COLO668 (cell line): ENCODE measurements around the gene SLX9.
"Not testable (repeated sequence)": the region's sequence is repeated elsewhere in the genome, so short reads cannot be mapped to it uniquely, and the experiment has no call there.

Source experiments
- DNase-seq: peaks from one replicate; lab custom pipeline; 2025; ENCODE audit not compliant: unreplicated experiment; lab: John Stamatoyannopoulos, UW

SLX9 gene

DNA sequence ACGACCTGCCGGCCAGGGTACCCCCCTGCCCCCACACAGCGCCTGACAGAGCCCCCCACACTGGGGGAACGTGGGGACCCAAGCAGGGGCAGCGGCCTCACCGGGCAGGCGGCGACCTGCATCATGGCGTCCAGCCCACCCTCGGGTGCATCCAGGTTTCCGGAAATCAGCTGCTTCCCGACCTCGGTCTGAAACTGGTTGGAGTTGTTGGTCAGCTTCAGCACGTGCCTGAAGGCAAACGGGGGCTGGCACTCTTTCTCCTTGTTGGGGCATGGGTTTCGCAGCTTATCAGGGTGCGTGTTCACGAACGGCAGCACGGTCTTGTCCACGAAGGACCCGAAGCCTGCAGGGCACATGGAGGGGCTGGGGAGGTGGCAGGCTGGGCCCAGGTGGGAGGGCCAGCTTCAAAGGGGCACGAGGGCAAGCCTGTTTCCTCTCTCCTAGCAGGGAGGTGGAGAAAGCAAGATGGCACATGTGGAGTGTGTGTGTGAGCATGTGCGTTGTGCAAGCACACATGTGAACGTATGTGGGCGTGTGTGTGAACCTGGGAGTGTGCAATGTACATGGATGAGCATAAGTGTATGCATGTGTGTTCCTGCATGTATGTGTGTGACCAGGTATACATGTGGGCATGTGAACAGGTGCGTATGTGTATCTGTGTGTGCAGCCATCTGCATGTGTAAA lies 38.3 kb upstream of the SLX9 start:
- DNase-seq = no peak

DNA sequence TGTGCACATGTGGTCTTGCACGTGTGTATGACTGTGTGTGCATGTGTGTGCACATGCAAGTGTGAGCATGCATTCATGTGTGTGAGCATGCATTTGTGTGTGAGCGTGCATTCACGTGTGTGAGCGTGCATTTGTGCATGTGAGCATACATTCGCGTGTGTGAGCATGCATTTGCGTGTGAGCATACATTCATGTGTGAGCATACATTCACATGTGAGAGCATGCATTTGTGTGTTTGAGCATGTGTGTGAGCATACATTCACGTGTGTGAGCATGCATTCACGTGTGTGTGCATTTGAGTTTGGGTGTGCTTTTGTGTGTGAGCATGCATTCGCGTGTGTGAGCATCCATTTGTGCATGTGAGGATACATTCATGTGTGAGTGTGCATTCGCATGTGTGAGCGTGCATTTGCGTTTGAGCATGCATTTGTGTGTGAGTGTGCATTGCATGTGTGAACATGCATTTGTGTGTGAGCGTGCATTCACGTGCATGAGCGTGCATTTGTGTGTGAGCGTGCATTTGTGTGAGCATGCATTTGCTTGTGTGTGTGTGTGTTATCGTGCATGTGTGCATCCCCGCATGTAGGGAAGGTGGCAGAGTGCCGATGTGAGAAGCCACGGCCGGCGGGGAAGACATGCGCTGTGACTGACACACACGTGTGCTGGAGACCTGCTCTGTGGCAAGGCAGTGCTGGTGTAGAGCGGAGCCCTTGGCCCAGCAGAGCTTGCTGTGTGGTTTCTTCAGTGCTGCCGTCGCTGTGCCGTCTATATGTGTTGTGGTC lies 37.4 kb upstream of the SLX9 start:
- no peak for DNase-seq

GRCh38 chr21:44903050-44903685 lies 36.7 kb upstream of the SLX9 start:
- DNase-seq = no peak

GRCh38 chr21:44903689-44904088 lies 36.1 kb upstream of the SLX9 start:
- DNase-seq = no peak

- no peak for DNase-seq
Measured at GRCh38 chr21:44904141-44904923, 35.5 kb upstream of the SLX9 start.

- no peak for DNase-seq
Measured at GRCh38 chr21:44905016-44905727, 34.7 kb upstream of the SLX9 start.

- no peak for DNase-seq
Measured at GRCh38 chr21:44905728-44906090, 34.1 kb upstream of the SLX9 start.

- no peak for DNase-seq
Measured at GRCh38 chr21:44907225-44907965, 32.4 kb upstream of the SLX9 start.

DNA sequence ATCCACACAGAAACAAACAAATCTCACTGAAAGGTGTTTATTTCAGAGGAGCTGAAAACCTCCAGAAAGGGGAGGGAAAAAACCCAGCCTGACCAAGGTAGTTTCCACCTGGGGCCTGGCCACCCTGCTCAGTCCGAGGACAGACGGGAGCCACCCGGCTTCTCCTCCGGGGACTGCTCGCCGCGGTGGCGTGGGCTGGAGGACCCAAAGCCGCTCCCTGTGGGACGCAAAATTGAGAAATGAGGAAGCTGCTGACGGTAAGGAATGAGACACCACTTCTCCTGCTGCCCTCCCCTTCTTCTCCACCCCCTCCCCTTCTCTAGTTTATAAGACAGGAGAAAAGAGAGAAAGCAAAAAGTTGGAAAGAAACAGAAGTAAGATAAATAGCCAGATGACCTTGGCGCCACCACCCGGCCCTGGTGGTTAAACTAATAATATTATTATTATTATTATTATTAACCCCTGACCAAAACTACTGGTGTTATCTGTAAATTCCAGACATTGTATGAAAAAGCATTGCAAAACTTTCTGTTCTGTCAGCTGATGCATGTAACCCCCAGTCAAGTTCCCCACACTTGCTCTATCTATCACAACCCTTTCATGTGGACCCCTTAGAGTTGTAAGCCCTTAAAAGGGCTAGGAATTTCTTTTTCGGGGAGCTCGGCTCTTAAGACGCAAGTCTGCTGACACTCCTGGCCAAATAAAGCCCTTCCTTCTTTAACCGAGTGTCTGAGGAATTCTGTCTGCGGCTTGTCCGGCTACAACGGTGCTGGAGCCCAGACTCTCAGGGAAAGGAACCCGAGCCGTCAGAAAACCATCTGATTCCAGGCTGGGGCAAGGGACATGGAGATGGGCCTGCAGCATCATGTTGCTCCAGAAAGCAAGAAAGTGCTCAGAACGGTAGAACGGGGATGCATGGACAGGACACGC lies 31.6 kb upstream of the SLX9 start:
- DNase-seq = no peak

DNA sequence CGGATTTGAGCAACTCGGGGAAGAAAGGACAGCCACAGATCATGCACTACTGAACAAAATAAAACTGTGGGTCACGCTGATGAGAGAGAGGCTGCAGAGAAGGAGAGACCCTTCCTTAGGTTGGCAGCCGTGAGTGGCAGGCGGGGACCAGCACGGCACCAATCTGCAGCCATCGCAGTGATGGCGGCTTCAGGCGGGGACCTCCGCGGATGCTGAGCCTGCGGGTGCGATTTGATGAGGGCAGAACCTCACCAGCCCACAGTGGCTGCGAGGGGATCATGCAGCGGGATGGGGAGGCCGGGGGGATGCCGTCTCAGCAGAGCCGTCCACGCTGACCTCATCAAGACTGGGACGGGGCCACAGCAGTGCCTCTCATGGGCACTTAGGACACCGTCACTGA lies 30.9 kb upstream of the SLX9 start:
- DNase-seq = no peak

DNA sequence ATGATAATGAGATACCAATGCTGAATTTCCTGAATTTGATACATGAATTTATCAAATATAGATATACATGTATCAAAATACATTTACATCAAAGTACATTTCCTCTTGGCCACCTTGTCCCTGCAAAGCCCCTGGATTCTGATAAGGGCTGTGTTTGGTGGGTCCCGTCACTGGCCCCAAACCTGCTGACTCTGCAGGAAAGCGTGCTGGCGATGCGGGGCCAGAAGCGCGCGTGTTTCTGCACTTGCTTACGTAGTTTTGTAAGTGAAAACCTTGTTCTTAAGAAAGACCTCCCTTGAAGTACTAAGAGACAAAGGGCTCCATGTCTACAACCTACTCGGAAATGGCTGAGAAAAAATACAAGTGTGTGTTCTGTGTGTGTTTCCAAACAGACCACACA lies 30.1 kb upstream of the SLX9 start:
- DNase-seq = no peak

DNA sequence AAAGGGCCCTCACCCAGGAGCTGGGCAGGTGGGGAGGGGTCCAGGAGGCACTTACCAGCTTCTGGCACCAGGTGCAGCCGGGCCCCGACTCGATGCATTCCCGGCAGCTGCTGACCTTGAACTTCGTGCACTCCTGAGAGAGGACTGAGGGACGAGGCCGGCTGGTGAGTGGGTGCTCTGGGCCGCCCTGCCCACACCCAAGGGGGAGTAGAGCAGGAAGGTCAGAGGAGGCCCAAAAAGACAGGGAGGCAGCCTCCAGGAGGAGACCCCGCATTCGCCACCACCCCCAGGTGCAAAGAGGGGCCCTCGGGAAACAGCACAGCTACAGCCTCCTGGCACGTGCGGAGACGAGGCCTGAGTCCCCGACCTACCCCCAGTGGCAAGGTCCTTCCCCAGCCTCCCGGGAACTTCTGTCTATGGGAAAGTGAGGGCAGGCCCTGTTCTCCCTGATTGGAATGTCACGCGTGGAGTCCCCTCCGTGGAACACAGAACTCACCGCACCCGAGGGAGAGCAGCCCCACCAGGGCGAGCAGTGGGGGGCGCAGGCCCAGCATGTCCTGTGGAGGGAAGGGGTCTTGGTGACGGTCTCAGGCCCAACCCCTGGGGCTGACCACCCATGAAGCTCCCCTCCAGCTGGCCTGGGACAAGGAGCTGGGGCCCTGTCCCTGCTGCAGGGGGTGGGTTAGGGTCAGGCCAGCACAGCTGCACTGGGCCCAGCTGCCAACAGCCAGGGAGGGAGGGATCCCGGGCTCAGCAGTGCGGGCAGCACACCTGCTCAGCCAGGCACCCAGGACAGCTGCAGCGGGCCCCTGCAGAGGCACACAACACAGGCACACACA lies 29.4 kb upstream of the SLX9 start:
- peak; percentile 56 for DNase-seq

DNA sequence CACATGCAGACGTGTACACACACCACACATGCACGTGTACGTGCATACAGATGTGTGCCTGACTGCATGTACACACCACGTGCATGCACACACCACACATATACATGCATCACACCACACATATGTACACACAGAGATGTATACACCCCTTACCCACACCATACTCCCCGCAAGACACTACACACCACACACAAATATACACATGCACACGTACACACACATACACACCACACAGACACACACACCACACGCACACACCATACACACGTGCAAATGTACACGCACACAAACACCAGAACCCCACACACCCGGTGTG lies 28.8 kb upstream of the SLX9 start:
- DNase-seq = no peak

- DNase-seq = peak; percentile 33
Measured at GRCh38 chr21:44911384-44912157, 28.3 kb upstream of the SLX9 start.

DNA sequence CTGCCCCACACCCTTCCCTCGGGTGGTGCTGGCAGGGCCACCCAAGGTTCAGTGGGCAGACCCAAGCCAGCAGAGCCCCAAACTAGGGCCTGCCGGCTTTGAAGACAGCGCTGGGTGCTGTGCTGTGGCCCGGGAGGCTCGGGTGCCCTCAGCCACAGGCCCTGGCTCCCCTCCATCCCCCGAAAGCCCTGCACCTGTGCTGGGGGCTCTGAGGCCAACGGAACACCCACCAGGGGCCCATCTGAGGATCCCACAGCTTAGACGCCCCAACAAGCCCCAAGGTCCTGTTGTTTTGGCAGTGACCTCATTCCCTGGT lies 27.7 kb upstream of the SLX9 start:
- no peak for DNase-seq

GRCh38 chr21:44912506-44913412 lies 27.1 kb upstream of the SLX9 start:
- not testable (repeated sequence) for DNase-seq
